ENCODE results near the gene RINL.
A peak's percentile ranks its signal among the peaks of the same experiment; 100 is the strongest.

Gene RINL

GRCh38 chr19:38836983-38837626 lies 41.0 kb downstream of the RINL start:
- no peak for DNase-seq (ENCODE audit: low read depth)
- TF ChIP-seq CTCF (conservative IDR thresholded peaks at IDR 0.05; ENCODE audit: low read depth, low read length), result no peak

GRCh38 chr19:38836159-38836982 lies 41.7 kb downstream of the RINL start:
- no peak for DNase-seq (ENCODE audit: low read depth)
- no peak for TF ChIP-seq CTCF (conservative IDR thresholded peaks at IDR 0.05; ENCODE audit: low read depth, low read length)
- no peak overlapping the region for H3K4me3 ChIP-seq (ENCODE audit: low read depth, low read length)

More at GRCh38 chr19:38836983-38837626, 41.0 kb downstream of the RINL start:
- H3K4me3 ChIP-seq (ENCODE audit: low read depth, low read length), result no peak overlapping the region

DNA sequence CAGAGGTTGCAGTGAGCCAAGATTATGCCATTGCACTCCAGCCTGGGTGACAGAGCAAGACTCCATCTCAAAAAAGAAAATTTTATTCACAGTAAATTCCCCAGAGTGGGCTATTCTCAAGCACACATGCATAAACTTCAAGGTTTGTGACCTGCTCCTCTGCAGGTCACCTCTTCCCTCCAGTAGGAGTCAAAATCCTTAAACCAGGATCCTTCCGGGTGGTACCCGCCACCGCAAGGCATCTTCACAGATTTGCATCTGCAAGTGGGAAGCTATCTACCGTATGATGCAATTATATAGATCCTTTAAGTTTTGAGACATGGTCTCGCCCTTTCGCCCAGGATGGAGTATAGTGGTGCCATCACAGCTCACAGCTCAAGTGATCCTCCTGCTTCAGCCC lies 43.5 kb downstream of the RINL start:
- no peak for TF ChIP-seq CTCF (conservative IDR thresholded peaks at IDR 0.05; ENCODE audit: low read depth, low read length)
- no peak for DNase-seq (ENCODE audit: low read depth)
- no peak overlapping the region for H3K4me3 ChIP-seq (ENCODE audit: low read depth, low read length)

DNA sequence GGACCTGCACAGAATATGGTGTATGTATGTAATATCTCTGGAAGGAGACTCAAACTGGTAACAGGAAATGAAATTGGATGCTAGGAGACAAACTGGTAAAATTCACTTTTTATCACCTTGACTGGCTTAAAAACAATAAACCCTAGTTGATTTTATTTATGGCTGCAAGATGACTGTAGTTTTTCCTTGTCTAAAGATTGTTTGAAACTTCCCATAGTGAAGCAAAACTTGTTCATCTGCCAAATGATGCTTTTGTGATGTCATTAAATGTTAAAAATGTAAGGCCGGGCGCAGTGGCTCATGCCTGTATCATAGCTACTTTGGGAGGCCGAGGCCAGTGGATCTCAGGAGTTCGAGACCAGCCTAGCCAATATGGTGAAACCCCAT lies 44.0 kb downstream of the RINL start:
- no peak overlapping the region for H3K4me3 ChIP-seq (ENCODE audit: low read depth, low read length)
- no peak for TF ChIP-seq CTCF (conservative IDR thresholded peaks at IDR 0.05; ENCODE audit: low read depth, low read length)
- no peak for DNase-seq (ENCODE audit: low read depth)

DNA sequence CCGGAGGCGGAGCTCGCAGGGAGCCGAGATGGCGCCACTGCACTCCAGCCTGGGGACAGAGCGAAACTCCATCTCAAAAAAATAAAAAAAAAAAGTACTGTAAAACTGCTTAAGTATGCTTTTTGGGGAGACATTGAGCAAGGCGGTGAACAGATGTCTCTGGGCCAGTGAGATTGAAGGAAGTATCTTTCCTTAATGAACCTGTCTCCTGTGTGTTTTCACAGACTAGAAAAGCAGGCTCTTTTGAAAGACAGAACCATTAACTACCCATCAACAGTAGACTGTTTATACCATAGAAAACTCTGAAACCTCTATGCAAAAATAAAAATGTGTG lies 45.0 kb downstream of the RINL start:
- no peak overlapping the region for H3K4me3 ChIP-seq (ENCODE audit: low read depth, low read length)
- no peak for TF ChIP-seq CTCF (conservative IDR thresholded peaks at IDR 0.05; ENCODE audit: low read depth, low read length)
- DNase-seq (ENCODE audit: low read depth), result no peak

DNA sequence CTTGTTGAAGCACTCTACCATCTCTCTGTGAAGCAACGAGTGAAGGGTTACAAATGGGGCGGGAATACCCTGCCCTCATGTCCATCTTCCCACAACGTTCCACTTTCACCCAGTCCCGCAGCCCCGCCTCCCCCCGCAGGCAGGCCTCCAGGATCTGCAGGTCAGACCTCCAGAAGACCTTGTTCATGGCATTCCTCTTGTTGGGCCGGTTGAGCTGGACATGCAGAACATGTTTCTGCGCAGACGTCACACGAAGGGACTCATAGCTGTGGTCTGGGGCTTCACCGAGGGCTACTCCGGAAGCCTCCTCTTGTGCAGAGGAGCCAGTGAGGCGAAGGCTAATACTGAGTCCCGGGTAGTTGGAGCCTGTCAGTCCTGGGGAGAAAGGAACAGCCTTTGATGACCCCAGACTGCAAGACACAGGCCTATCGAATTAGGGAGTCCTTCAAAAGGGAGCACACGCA lies 46.9 kb downstream of the RINL start:
- H3K4me3 ChIP-seq (ENCODE audit: low read depth, low read length), result peak overlapping the region; percentile 76
- TF ChIP-seq CTCF (conservative IDR thresholded peaks at IDR 0.05; ENCODE audit: low read depth, low read length), result no peak
- peak; percentile 99 for DNase-seq (ENCODE audit: low read depth)
